Astrocyte (in vitro differentiated cells and primary cell): ENCODE results near the gene MAP2.

Experiments used
- CTCF ChIP-seq: IDR thresholded peaks from 2 replicates; pipeline ENCODE4 v1.5.1; 2011; ENCODE audit warnings: low read depth, mild to moderate bottlenecking, inconsistent platforms, low read length, moderate library complexity; ENCODE audit not compliant: insufficient read depth
- EZH2 ChIP-seq: IDR thresholded peaks from 2 replicates; pipeline ENCODE4 v1.6.1; 2012; ENCODE audit warnings: mild to moderate bottlenecking, low read length, inconsistent platforms; ENCODE audit not compliant: insufficient read depth

- TF ChIP-seq CTCF (no peak), EZH2 (no peak)
Observed at GRCh38 chr2:209380293-209380692, 43.6 kb upstream of the MAP2 start.
